ENCODE measurements around the gene INTS1.
"Not testable (repeated sequence)": the region's sequence is repeated elsewhere in the genome, so short reads cannot be mapped to it uniquely, and the experiment has no call there.

INTS1 gene

DNA sequence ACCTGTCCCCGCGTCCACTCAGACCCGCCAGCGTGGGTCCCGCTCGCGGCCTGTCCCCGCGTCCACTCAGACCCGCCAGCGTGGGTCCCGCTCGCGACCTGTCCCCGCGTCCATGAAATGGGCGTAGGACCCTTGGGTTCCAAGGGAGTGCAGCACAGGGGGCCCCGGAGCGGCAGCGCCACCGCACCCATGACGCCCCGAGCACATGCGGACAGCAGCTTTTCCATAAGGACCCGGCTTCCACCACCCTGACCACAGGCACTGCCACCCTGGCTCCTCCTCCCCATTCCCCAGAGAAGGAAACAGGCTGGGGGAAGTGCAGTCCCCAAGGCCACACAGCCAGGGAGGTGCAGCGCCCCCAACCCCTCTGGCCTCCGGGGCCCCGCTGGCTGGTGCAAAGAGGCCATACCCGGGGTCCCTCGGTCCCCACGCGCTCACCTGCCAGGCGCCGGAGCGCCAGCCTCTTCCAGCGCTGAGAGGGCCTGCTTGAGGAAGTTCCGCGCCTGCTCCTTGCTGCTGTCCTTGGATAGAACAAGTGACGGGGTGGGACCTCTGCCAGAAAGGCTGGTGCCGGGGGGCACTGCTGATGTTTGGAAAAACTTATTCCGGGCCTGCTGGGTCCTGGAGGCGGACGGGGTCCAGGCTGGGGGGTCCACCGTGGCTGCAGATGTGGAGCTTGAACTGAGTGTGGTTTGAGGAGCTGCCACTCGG lies 59.8 kb downstream of the INTS1 start:
- no peak for DNase-seq

DNA sequence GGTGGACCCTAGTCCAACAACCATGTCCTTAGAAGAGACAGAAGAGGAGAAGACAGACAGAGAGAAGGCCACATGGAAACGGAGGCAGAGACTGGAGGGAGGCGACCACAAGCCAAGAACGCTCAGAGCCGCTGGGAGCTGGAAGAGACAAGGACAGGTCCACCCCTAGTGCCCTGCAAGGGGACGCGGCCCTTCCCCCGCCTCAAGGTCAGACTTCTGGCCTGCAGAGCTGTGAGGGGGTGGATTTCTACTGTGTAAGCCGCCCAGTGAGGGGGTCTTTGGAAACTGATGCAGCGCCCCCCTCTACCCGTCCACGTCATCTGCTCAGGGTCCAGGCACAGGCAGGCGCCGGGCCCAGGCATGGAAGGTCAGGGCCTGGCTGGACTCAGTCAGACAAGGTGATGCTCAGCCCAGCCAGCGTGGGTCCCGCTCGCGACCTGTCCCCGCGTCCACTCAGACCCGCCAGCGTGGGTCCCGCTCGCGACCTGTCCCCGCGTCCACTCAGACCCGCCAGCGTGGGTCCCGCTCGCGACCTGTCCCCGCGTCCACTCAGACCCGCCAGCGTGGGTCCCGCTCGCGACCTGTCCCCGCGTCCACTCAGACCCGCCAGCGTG lies 60.5 kb downstream of the INTS1 start:
- DNase-seq, result not testable (repeated sequence)

DNA sequence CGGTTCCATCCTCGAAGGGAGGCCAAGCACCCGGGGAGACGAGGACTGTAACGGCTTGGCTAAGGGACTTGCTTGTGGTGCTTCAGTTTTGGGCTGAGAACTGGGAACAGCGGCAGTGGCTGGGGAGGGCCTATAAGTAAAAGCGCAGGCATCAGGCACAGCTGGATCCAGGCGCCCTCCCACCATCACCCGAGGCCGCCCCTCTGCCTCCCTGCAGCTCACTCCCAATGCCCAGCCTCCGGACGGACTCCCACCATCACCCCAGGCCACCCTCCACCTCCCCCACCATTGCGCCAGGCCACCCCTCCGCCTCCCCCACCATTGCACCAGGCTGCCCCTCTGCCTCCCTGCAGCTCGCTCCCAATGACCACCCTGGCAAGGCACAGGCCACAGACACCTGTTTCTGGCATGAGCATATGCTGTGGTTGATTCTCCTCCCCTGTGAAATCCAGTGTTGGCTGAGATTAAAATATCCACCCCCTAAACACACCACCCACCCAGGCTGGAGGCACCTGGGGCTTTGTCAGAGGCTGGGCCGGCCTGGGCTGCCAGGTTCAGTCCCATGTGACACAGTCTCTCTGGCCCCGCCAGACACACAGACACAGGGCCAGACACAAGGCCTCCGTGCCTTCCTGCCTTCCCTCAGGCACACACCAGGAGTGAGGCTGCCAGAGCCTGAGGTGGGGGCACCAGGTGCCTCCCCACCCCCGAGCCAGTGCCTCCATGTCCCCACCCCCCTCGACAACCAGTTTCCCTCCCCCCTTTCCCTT lies 61.6 kb downstream of the INTS1 start:
- no peak for DNase-seq

DNA sequence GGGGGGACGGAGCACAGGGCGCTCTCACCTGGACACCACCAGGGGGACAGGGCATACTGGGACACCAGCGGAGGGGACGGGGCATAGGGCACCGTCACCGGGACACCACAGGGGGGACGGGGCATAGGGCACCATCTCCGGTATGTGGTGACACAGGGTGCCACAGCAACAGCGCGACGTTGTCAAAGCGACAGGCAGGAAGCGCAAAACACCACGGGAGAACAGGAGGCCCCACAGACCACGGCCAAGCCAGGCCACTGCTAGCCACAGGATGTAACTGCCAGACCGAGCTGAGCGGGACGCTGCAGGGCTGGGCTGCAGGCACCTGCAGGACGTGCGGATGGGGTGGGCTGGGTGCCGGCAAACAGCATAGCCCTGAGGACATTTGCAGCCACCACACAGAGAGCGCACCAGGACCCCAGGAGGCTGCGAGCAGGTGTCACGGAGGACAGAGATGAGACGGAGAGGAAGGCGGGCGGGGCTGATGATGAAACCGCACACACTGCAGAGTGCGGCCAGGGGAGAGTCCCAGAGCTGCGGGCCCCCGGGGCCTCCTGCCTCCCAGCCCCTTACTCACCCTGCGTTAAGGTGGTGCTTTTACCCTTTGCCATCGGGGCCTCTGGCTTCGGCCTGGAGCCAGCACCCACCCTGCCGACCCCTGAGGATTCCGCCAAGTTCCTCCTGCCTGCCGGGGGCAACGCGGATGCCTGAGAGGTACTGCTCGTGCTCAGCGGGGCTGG lies 62.4 kb downstream of the INTS1 start:
- no peak for DNase-seq

DNA sequence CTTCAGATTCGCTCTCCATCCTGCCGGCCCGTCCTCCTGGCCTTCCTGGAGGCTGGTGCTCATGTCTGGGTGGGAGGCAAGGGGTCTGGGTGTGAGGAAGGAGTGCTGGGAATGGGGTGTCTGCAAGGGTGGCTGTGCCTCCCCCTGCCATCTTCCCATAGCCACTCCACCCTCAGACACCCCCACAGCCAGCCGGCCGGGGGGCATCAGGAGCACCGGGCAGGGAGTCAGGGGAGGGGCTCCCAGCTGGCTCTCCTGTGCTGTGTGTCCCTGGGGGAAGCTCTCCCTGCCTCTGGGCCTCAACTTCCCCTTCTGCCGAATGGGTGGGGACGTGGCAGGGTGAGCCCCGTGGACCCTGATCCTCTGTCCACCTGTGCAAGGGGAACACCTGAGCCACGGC lies 63.6 kb downstream of the INTS1 start:
- DNase-seq, result no peak

DNA sequence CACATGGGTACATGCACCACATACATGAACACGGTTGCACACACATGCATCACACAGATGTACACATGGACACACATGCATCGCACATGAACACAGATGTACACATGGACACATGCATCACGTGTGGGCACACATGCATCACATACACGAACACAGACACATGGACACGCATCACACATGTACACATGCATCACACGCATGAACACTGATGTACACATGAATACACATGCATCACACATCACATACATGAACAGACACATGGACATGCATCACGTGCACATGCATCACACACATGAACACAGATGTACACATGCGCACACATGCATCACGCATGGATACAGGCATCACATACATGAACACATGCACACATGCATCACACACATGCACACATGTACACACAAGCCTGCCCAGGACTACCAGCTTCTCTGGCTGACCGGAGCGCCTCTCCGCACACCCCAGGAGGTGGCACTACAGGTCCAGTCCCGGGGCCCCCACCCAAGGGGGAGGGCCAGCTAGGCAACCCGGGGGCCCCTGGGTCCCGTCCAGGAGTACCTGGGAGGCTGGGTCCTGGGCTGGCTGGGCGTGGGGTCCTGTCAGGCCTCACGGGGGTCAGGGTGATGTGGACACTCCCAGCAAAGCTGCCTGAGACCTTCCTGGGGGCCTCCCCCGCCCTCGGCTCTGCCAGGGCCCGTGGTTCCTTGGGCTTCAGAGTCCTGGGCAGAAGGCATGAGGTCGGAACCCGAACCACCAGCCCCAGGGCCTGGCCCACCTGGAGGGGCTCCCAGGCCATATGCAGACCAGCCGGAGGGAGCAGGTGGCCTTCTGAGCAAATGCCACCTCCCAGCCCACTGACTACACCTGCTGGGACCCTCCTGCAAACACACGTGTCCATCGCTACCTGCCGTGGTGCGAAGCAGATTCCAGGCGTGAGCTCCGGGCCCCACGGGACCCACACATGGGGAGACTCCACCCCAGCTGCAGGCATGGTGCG lies 64.5 kb downstream of the INTS1 start:
- DNase-seq, result no peak

DNA sequence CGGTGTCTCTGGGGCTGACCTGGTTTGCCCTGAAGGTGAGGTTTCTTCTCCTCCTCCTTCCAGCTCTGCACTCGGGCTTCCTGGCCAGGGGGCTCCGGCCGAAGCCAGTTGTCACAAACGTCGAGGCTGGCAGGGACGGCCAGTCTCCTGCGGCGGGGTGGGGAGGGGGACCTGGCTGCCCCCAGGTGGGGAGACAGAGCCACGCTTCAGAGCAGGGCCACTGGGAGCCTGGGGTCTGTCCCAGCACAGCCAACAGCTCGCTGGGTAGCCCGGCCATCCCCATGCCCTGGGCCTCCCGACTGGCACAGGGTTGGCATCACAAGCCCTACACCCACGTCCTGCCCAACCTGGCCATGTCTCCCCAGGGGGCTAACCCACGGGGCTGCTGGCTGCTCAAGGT lies 65.4 kb downstream of the INTS1 start:
- no peak for DNase-seq

DNA sequence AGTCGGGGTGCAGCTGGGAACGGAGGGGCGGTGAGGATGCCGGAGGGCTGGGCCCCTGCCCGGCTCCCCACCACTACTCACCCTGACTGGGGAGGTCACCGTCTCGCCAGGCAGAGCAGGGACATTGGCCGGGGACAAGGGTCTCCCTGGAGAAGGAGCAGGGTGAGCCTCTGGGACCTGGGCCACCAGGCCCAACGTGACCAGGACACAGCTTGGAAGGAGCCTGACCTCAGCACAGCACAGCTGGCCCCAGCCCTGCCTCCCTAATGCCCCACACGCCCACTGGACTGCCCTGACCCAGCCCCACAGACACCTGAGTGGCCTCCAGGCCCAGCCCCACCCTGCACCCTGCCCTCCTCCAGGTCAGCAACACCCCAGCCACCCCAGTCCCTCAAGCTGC lies 66.0 kb downstream of the INTS1 start:
- no peak for DNase-seq

DNA sequence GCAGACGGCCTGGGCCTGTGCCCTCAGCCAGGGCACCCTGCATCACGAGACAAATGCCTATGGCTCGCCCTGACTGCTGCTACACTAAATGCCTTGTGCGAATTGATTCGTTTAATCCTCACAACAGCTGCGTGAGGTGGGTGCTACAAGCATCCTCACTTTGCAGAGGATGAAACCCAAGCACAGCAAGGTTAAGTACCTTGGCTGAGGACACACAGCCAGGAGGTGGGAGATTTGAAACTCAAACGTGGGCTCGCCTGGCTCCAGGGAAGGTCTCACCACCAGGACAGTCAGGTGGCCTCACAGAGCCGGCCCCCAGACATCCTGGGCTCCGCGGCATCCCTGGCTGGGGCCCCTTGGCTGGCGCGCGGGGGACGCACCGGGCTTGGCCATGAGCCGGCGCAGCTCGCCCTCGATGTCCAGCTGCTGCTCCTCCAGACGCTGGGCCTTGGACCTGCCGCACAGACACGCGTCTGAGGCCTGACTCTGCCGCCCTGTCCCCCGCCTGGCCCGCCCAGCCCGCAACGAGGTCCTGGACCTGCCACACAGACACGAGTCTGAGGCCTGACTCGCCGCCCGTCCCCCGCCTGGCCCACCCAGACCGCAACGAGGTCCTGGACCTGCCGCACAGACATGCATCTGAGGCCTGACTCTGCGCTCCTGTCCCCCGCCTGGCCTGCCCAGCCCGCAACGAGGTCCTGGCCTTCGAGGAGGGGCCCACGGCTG lies 66.9 kb downstream of the INTS1 start:
- DNase-seq, result no peak

DNA sequence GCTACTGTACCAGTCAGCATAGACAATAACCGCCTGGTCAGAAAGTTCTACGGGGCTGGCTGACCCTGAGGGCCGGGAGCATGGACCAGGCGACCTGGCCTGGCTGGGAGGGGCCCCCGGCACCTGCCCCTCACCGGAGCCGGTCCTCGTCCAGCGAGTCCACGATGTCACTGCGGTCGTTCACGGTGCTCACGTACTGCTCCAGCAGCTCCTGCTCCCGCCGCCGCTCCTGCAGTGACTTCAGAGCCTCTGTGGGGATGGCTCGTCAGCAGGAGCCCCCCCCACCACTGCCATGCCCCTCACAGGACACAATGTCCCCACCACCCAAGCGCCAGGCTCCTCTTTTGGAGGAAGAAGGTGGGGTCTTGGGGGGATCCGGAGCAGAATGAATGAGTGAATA lies 67.6 kb downstream of the INTS1 start:
- no peak for DNase-seq

DNA sequence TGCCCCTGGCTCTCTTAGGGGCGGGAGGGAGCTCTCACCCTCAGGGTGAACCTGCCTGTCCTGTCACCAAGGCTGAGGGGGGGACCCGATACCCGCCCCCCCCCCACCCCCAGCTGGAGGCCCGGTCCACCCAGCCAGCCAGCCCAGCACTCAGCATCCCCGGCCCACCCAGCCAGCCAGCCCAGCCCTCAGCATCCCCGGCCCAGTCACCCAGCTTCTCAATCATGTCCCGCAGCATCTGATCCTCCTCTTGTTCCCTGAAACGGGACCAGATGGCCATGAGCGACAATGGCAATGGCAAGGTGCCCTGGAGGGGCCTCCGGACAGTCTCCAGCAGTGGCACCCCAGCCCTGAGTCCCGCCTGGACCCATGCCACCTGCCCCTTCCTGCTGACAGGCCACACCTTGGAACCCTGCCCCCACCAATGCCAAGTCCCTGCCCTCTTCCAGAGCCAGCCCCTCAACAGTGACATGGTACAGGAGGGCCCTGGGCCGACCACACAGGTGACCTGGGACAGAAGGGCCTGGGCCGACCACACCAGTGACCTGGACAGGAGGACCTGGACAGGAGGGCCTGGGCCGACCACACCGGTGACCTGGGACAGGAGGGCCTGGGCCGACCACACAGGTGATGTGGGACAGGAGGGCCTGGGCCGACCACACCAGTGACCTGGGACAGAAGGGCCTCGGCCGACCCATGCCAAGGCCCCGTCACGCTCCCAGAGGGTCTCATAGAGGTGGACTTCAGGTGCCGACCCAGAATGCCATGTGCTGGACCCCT lies 69.1 kb downstream of the INTS1 start:
- no peak for DNase-seq

DNA sequence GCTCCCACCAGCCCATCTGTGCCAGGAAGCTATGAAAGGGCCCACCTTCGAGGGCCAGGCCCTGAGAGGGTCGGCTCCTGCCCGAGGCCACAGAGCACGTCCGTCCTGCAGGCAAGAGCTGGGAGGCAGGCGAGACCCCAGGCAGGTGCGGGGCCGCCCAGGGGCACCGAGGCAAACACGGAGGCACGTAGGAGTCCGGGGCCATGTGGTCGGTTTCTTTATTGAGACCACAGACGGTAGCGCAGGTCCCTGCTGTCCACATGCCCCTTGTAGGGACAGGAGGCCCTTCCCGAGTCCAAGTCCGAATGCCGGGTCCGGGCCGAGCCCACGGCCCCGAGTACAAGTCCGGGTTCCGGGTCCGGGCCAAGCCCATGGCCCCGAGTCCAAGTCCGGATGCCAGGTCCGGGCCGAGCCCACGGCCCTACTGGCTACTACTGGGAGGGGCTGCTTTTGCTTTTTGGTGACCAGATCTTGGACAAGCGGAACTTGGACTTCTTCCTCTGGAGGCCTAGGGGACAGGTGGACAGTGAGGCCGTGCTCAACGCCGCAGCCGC lies 69.9 kb downstream of the INTS1 start:
- no peak for DNase-seq

DNA sequence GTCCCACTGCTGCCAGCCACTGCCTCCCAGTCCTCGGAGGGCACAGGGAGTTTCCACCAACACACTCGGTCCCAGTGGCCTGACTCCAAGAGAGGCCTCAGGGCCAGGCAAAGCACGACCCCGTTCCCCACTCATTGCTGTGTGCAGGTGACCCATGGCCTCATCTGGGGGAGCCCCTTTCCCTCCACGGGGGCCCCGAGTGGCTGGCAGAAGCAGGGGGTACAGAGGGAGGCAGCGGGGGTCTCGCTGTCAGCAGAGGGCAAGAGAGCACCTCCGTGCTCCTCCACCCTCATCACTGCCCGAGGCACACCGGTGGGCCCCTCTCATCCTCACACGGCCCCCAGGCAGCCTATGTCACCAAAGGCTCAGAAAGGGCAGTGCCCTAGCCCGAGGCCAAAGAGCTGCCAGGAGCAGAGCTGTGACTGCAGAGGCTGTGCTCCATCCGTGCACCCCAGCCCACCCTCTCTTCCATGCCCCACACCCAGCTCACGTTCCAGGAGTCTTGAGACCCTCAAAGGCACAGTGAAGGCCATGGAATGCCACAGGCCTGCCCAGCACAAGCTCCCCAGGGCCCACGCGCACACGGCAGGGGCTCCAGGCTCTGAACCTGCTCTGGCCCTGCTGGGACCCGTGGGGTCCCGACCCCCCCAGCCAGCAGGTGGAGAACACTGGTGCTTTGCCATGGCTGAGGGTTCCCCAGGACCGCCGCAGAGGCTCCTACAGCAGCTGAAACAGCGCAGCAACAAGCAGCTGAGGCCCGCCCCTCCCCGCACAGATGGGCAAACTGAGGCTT lies 70.9 kb downstream of the INTS1 start:
- DNase-seq, result no peak

DNA sequence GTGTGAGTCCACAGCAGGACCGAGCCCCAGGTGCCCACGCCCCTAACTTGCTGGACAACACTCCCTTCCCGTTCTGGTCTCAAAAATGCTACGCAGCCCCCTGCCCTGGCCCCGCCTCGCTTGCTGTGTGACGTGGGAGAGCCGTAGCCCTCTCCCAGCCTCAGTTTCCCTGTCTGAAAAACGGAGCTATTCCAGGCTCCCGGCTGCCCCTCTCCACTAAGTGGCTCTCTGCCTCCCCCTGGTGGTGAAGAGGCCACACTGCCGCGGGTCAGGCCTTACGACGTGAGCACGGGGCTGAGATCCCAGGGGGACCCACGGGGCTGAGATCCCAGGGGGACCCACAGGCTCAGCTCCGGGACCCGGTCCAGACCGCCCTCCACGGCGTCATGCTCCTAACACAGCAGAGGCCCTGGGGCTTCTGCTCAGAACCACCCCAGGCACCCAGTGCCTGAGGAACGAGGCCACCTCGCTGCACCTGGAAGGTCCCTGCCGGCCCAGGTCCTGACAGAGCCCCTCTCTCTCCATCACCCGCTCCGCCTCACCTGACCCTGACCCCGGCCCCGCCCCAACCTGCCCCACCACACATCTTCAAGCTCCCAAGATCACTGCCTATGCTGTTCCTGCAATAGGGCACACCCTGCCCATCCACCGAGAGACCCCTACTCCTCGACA lies 71.6 kb downstream of the INTS1 start:
- peak; percentile 78 for DNase-seq

DNA sequence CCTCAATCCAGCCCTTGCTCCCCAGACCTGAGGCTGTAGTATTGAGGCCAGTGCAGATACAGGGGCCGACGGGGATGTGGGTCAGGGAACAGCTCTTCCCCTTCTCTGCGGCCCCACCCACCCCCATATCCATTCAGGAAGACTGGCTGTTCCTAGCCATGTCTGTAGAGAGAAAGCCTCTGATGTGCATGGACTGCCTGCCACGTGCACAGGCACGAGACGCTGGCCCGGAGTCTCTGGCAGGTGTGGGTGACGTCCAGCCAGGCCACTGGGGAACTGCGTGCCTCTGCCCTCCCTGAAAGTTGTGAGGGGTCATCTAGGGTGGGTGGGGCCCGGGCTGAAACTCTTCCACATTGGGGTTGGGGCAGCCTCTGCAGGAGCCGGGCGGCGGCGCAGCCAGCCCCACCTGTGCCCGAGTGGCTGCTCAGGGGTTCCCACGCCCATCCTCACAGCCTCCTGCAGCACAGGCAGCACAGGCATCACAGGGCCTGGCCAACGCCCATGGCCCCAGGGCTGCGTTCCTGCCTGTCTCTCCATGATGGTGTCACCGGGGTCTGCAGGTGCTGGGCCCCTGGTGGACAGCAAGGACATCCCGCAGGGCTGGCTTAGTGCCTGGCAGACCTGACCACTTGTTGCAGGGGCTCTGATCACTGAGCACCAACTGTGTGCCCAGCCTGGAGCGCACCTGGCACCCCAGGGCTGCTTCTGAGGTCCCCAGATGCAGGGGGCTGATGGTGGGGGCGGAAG lies 72.4 kb downstream of the INTS1 start:
- peak; percentile 32 for DNase-seq

DNA sequence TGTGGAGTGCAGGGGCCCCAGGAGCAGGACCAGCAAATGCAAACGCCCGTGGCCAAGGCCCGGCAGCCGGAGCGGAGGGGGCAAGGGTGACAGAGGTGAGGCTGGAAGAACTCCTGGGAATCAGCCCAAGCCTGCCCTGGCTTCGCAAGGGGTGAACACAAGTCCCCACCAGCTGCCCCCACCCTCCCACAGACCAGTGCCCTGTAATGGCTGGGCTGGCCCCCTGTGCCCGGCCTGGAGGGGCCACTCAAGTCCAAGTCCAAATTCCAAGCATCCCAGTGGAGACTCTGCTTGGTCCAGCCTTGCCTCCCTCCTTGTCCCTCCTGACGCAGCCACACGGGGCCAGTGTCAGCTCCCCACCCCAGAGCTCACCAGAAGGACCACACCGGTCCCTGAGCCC lies 73.0 kb downstream of the INTS1 start:
- no peak for DNase-seq

DNA sequence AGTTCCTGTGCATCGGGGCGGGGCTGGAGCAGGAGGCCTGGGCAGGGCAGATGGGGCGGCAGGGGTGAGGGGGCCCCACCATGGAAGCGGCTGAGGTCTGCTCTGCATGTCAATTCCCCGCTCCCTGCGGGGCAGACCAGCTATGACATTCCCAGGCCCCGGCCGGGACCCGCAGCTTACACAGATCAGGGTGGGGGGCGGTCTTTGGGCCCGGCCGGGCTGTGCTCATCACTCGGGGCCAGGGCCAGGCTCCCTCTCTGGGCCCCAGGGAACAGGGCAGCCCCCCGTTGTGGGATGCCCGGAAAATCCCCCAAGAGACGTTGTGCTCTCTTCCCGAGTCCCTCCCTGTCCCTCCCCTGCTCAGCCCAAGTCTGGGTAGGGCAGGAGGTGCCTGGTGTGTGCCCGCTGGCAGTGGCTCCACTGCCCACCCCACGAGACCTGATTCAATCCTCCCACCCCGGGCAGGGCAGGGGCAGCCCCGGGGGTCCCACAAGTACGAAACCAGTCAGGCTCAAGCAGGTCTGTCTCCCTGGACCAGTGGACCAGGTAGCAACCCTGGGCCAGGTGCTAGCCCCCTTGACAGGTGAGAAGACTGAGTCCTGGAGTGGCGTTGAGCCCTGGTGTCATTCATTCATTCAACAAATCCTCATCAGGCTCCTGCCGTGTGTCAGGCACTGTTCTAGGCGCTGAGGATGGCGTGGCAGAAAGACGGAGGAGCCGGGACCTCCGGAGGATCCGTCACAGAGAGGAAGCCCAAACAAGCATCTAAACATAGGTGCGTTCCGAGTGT lies 73.9 kb downstream of the INTS1 start:
- DNase-seq, result no peak

Measured in retina (tissue), 1 donor.